ENCODE measurements around the gene FLT1.

Gene FLT1

DNA sequence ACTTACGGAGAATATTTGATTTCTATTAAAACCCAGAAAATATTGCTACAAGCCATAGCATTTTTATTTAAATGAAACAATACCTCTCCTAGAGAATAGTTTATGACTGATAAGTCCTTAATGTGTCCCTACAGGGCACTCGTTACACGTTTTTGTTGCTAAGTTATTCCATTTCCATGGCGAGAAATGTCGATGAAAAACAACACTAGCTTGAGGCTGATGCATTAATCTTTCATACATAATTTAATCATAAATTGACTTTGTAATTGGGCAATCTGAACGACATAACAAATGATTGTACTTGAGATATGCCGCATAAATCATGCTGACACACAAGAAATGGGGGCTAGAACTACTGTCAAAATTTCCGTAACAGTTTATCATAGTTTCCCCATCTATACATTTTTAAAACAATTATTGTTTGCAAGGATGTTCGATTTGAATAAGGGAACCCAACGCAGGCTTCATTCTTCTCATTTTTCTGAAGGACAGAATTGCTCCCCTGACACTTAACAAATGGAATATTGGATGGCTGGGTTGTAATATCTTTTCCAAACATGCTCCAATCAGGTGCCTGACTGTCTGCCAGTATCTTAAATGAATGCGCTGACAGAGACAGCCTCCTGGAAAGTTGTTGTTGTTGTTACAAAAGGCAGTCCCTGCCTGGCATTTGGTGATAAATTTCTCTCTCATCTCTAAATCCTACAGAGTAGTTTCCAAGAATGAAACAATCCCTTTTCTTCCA lies 61.9 kb downstream of the FLT1 start:
- DNase-seq (ENCODE audit: low spot score in 2 of 2): no peak
- in situ Hi-C loops (cut with MboI; ENCODE audit: low sequenced_read_pairs): no loop called here
- H3K27me3 ChIP-seq (ENCODE audit: low read depth): no peaks in the 10 kb centered on the region
- H3K9me3 ChIP-seq: no peaks in the 10 kb centered on the region
- no peak overlapping the region for H3K4me3 ChIP-seq
- H3K4me1 ChIP-seq: peaks cover 32% of the 10 kb centered on the region
- H3K36me3 ChIP-seq (replicated peaks): no peaks in the 10 kb centered on the region

- H3K9me3 ChIP-seq: no peaks in the 10 kb centered on the region
- DNase-seq (ENCODE audit: low spot score in 2 of 2): no peak
- no peak overlapping the region for H3K4me3 ChIP-seq
- H3K27me3 ChIP-seq (ENCODE audit: low read depth): no peaks in the 10 kb centered on the region
- H3K36me3 ChIP-seq (replicated peaks): no peaks in the 10 kb centered on the region
- in situ Hi-C loops (cut with MboI; ENCODE audit: low sequenced_read_pairs): no loop called here
- H3K4me1 ChIP-seq: peaks cover 29% of the 10 kb centered on the region
These were observed 65.1 kb downstream of the FLT1 start for GRCh38 chr13:28429685-28430290.

- Histone ChIP-seq H3K4me3 (no peak overlapping the region), H3K4me1 (peaks cover 28% of the 10 kb centered on the region), H3K36me3 (replicated peaks) (no peaks in the 10 kb centered on the region), H3K9me3 (no peaks in the 10 kb centered on the region), H3K27me3 (ENCODE audit: low read depth) (no peaks in the 10 kb centered on the region)
- no peak for DNase-seq (ENCODE audit: low spot score in 2 of 2)
- in situ Hi-C loops (cut with MboI; ENCODE audit: low sequenced_read_pairs): no loop called here
These were observed 65.8 kb downstream of the FLT1 start for GRCh38 chr13:28429096-28429495.

DNA sequence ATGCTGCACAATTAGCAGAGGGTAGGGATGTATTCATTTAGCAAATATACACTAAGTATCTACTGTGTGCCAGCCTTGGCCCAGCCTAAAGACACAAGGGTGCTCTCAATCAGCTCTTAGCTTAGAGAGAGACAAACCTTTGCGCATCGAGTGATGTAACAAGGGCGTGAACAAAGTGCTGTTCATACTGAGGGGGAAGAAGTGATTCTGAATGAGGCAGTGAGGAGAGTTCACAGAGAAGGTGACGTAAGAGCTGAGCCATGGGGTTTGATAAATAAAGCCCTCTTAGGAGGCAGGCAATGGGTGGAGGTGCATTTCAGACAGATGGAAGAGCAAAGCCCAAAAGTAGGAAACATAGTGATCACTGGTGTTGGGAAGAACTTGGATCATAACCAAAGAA lies 68.5 kb downstream of the FLT1 start:
- in situ Hi-C loops (cut with MboI; ENCODE audit: low sequenced_read_pairs): no loop called here
- DNase-seq (ENCODE audit: low spot score in 2 of 2): no peak
- Histone ChIP-seq H3K9me3 (no peaks in the 10 kb centered on the region), H3K4me3 (no peak overlapping the region), H3K4me1 (peaks cover 17% of the 10 kb centered on the region), H3K27me3 (ENCODE audit: low read depth) (no peaks in the 10 kb centered on the region), H3K36me3 (replicated peaks) (no peaks in the 10 kb centered on the region)

DNA sequence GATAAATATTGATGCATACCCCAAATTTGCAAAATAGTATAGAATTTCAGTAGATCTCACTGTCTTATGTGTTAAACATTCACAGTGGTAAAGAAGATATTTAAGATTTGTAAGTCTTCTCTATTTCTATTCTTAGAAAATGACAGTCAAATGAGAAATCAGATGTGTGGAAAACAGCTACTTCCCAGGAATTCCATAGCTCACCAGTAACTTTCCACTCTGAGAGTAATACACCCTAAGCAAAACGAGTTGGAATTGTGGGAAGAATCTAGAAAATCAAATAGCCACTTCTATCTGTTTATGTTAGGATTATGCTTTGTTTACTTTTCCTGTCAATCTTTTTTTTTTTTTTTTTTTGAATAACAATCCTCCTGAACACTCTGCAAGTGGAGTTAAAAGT lies 69.1 kb downstream of the FLT1 start:
- Histone ChIP-seq H3K4me1 (peaks cover 17% of the 10 kb centered on the region), H3K27me3 (ENCODE audit: low read depth) (no peaks in the 10 kb centered on the region), H3K4me3 (no peak overlapping the region), H3K36me3 (replicated peaks) (no peaks in the 10 kb centered on the region), H3K9me3 (no peaks in the 10 kb centered on the region)
- in situ Hi-C loops (cut with MboI; ENCODE audit: low sequenced_read_pairs): no loop called here
- no peak for DNase-seq (ENCODE audit: low spot score in 2 of 2)

DNA sequence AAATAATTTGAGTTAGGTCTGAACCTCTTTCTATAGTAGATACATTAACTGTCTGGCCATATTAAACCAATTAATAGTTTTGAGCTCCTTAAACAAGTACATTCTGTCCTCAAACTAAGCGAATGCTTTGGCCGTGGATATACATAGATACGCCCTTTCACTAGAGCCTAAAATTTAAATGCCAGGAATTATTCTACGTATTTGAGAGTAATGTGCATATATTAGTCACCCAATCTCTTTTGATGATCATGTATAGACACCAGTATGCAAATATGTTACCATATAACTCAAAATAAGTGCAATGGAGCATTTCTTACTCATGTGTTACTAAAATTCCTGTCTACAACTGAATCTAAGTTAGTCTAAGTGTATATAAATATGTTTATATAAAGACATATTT lies 70.4 kb downstream of the FLT1 start:
- H3K4me1 ChIP-seq: peaks cover 12% of the 10 kb centered on the region
- no peaks in the 10 kb centered on the region for H3K27me3 ChIP-seq (ENCODE audit: low read depth)
- H3K9me3 ChIP-seq: no peaks in the 10 kb centered on the region
- in situ Hi-C loops (cut with MboI; ENCODE audit: low sequenced_read_pairs): no loop called here
- H3K4me3 ChIP-seq: no peak overlapping the region
- no peak for DNase-seq (ENCODE audit: low spot score in 2 of 2)
- H3K36me3 ChIP-seq (replicated peaks): no peaks in the 10 kb centered on the region

DNA sequence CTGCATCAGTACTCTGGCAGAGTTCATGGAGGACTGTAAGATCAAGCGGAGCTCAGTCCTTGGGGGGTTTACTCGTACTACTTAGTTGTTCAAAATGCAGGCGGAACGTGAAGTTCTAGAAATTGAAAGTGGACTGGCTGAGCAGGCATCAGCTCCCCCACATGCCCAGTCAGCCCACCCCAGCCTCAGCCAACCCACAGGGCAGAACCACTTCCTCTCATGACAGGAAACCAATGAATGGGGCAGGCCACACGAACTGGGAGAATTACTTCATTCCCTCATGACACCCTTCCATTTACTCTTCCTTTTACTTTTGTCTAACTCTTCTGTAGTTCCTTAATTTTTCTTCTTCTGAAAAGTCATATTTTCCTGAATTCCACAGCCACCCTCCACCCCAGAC lies 71.9 kb downstream of the FLT1 start:
- no peaks in the 10 kb centered on the region for H3K36me3 ChIP-seq (replicated peaks)
- H3K9me3 ChIP-seq: no peaks in the 10 kb centered on the region
- H3K4me3 ChIP-seq: no peak overlapping the region
- H3K4me1 ChIP-seq: no peaks in the 10 kb centered on the region; the same call in 1 of the 2 replicates
- H3K27me3 ChIP-seq (ENCODE audit: low read depth): no peaks in the 10 kb centered on the region
- no peak for DNase-seq (ENCODE audit: low spot score in 2 of 2)
- in situ Hi-C loops (cut with MboI; ENCODE audit: low sequenced_read_pairs): no loop called here

DNA sequence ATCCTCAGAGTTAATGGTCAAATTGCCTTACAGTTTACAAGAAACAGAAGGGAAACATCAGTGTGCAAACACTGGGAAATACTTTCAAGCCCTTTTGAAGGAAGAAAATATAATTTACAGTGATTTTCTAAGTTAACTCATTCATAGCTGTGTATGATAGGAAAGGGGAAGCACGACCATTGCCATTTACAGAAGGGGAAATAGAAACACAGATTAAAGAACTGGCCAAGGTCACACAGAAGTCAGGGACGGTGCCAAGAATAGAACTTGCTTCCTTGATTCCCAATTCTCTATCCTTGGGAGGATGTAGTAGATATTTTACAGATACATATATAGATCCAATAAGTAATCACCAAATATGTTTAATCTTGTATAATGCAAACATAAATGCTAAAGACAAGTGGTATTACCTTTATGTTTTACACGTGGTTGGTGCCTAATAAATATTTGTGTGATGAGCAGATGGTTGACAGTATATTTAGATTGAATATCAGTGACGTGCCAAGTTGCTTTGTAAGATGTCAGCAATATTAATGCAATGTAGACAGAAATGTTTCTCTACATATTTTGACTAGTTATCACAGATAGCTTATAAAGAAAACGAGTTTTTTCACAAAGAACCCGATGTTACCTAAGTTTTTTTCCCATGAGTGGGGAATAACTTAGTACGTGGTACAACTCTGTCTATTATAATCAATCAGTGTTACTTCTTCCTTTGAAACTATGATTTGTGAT lies 73.1 kb downstream of the FLT1 start:
- H3K4me3 ChIP-seq: no peak overlapping the region
- no peaks in the 10 kb centered on the region for H3K4me1 ChIP-seq
- no peaks in the 10 kb centered on the region for H3K27me3 ChIP-seq (ENCODE audit: low read depth)
- no peak for DNase-seq (ENCODE audit: low spot score in 2 of 2)
- H3K9me3 ChIP-seq: no peaks in the 10 kb centered on the region
- in situ Hi-C loops (cut with MboI; ENCODE audit: low sequenced_read_pairs): no loop called here
- no peaks in the 10 kb centered on the region for H3K36me3 ChIP-seq (replicated peaks)

GRCh38 chr13:28420704-28421103 lies 74.2 kb downstream of the FLT1 start:
- Histone ChIP-seq H3K4me3 (no peak overlapping the region), H3K27me3 (ENCODE audit: low read depth) (no peaks in the 10 kb centered on the region), H3K36me3 (replicated peaks) (no peaks in the 10 kb centered on the region), H3K9me3 (no peaks in the 10 kb centered on the region), H3K4me1 (no peaks in the 10 kb centered on the region)
- in situ Hi-C loops (cut with MboI; ENCODE audit: low sequenced_read_pairs): no loop called here
- no peak for DNase-seq (ENCODE audit: low spot score in 2 of 2)

- no peak for DNase-seq (ENCODE audit: low spot score in 2 of 2)
- in situ Hi-C loops (cut with MboI; ENCODE audit: low sequenced_read_pairs): no loop called here
- H3K27me3 ChIP-seq (ENCODE audit: low read depth): no peaks in the 10 kb centered on the region
These were observed 78.9 kb downstream of the FLT1 start for GRCh38 chr13:28415994-28416421.

DNA sequence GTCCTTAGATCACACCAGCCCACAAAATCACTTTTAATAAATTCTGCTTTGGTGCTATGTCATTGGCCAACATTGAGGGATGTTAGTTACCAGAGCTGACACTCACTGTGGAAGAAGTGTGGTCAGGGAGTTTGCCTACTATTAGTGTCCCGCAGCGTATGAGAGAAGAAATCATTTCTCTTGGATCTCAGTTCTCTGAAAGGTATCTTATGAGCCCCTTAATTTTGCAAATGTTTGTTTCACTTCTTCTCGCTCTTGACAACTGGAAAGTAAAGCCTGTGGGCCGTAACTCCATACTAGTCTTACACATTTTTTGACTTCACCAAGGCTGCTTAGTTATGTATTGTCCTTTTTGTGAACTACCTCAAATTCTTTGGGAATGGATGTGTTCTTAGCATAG lies 80.9 kb downstream of the FLT1 start:
- Histone ChIP-seq H3K4me3 (no peak overlapping the region), H3K4me1 (peaks cover under 1% of the 10 kb centered on the region), H3K27me3 (ENCODE audit: low read depth) (no peaks in the 10 kb centered on the region), H3K36me3 (replicated peaks) (no peaks in the 10 kb centered on the region), H3K9me3 (no peaks in the 10 kb centered on the region)
- in situ Hi-C loops (cut with MboI; ENCODE audit: low sequenced_read_pairs): no loop called here
- DNase-seq (ENCODE audit: low spot score in 2 of 2): no peak

More at GRCh38 chr13:28415994-28416421, 78.9 kb downstream of the FLT1 start:
- no peak overlapping the region for H3K4me3 ChIP-seq
- H3K9me3 ChIP-seq: no peaks in the 10 kb centered on the region
- H3K36me3 ChIP-seq (replicated peaks): no peaks in the 10 kb centered on the region
- no peaks in the 10 kb centered on the region for H3K4me1 ChIP-seq

DNA sequence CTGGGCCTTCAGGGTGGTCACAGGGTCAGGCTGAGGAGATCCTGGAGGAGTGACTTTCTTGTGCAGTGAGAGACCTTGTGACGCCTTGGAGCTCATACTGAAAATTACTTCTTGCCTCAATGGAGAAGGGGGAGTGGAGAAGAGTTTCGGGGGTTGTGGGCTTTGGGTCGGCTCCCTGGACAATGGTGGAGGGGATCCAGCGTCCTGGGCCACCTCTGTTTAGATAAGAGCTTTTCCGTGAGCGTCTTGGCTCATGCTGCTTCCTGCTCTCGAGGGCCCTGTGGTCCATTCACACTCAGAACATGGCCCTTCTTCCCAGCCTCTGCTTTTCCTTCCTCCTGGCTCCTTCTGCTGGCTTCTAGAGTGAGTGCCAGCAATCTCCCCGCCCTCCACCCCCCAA lies 81.9 kb downstream of the FLT1 start:
- in situ Hi-C loops (cut with MboI; ENCODE audit: low sequenced_read_pairs): no loop called here
- Histone ChIP-seq H3K9me3 (no peaks in the 10 kb centered on the region), H3K4me3 (no peak overlapping the region), H3K27me3 (ENCODE audit: low read depth) (no peaks in the 10 kb centered on the region), H3K36me3 (replicated peaks) (no peaks in the 10 kb centered on the region), H3K4me1 (peaks cover 11% of the 10 kb centered on the region)
- DNase-seq (ENCODE audit: low spot score in 2 of 2): no peak

DNA sequence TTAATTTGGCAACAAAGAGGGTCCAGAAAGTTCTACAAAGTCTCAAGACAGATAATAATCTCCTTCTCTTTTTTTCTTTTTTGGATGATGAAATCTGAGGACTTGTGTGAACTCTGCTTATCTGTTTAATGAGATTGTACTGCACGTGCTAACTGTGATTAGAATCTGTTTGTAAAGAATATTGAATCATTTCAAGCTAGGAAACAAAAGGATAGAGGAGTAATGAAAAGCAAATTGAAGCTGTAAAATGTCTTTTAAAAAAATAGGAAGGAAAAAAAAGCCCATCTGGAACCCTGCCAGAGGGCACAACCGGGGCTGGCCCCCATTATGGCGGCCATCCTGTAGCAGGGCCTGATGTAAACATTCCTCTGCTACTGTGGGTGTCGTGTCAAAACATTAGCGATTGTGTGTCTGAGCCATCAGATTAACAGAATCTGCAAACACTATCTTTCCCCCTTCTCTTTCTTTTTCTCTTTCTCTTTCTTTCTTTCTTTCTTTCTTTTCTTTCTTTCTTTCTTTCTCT lies 83.0 kb downstream of the FLT1 start:
- H3K4me3 ChIP-seq: no peak overlapping the region
- in situ Hi-C loops (cut with MboI; ENCODE audit: low sequenced_read_pairs): no loop called here
- H3K36me3 ChIP-seq (replicated peaks): no peaks in the 10 kb centered on the region
- no peaks in the 10 kb centered on the region for H3K27me3 ChIP-seq (ENCODE audit: low read depth)
- DNase-seq (ENCODE audit: low spot score in 2 of 2): peak; percentile 41 to 59
- H3K9me3 ChIP-seq: no peaks in the 10 kb centered on the region
- peaks cover 13% of the 10 kb centered on the region for H3K4me1 ChIP-seq

GRCh38 chr13:28410096-28410495 lies 84.8 kb downstream of the FLT1 start:
- peaks cover 13% of the 10 kb centered on the region for H3K4me1 ChIP-seq
- DNase-seq (ENCODE audit: low spot score in 2 of 2): no peak
- no peaks in the 10 kb centered on the region for H3K9me3 ChIP-seq
- no peak overlapping the region for H3K4me3 ChIP-seq
- H3K27me3 ChIP-seq (ENCODE audit: low read depth): no peaks in the 10 kb centered on the region
- no peaks in the 10 kb centered on the region for H3K36me3 ChIP-seq (replicated peaks)
- in situ Hi-C loops (cut with MboI; ENCODE audit: low sequenced_read_pairs): no loop called here
